GM19438 (cell line): ENCODE results near the gene PNKD.

Experiments
- ATAC-seq: cut with Tn5 transposase; IDR thresholded peaks from one replicate; pipeline ENCODE4 v1.9.1; 2021; ENCODE audit warnings: low read depth; ENCODE audit not compliant: unreplicated experiment

Gene PNKD

GRCh38 chr2:218394298-218395089 lies 124.2 kb downstream of the PNKD start:
- ATAC-seq: no peak

- no peak for ATAC-seq
Measured at GRCh38 chr2:218395090-218395444, 124.7 kb downstream of the PNKD start.

GRCh38 chr2:218395456-218395825 lies 125.1 kb downstream of the PNKD start:
- ATAC-seq: no peak

GRCh38 chr2:218395826-218396687 lies 125.7 kb downstream of the PNKD start:
- ATAC-seq: peak; percentile 36
